ENCODE data around the gene WNT9B. TPM values are rescaled to one million over a fixed set of nuclear protein-coding genes. Genes with fewer than 3 reads are reported as not detected.

WNT9B gene
- total and polyA plus RNA-seq, 2 of the 13 experiments (the other 11 are each of a cell fraction or from before 2014, with no cell fraction given) = not detected

DNA sequence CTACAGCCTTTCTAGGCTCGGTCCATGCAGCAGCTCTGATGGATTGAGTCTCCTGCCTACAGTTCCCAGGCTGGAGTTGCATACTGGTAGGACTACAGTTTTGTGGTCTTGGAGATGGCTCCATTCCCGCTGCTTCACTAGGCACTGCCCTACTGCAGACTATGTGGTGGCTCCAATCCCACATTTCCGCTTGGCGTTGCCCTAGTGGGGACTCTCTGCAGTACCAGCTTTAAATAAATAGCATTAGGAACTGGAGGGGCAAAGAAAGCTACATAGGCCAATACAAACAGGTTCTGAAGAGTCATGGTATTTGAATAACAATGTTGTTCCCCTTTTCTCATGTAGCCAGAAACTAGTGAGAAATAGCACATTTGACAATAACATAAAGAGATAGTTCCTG, 66.1 kb downstream of the WNT9B start:
- H4K20me1 ChIP-seq (ENCODE audit: insufficient read depth, low read length) = no peaks in the 10 kb centered on the region
- no peaks in the 10 kb centered on the region for H3K36me3 ChIP-seq (replicated peaks in 1 of 2; ENCODE audit: control insufficient read depth in 1 of 2, insufficient read depth in 2 of 2, low read length in 2 of 2)
- peaks cover 0 to 10% of the 10 kb centered on the region in 2 experiments; a peak in 3 of 5 replicates for H3K27me3 ChIP-seq (ENCODE audit: control insufficient read depth in 1 of 2, insufficient read depth in 2 of 2, low read length in 2 of 2)
- H3K4me2 ChIP-seq (ENCODE audit: low read depth, low read length) = no peak overlapping the region
- no peaks in the 10 kb centered on the region for H3K79me2 ChIP-seq (ENCODE audit: insufficient read depth, low read length)
- FAIRE-seq (no peak), ATAC-seq (no peak), DNase-seq (ENCODE audit: low spot score) (no peak)
- H3K9me3 ChIP-seq (ENCODE audit: low read length) = no peaks in the 10 kb centered on the region
- ChIA-PET CTCF (ENCODE audit: low intra/inter-chr PET ratio, low total read pairs) (no interaction called here), POLR2A (no interaction called here)
- TF ChIP-seq ZNF329 (CRISPR knock-in tag; IDR thresholded peaks at IDR 0.05; ENCODE audit: low read depth) (no peak), ZSCAN25 (CRISPR knock-in tag; IDR thresholded peaks at IDR 0.05) (no peak), MED8 (CRISPR knock-in tag; IDR thresholded peaks at IDR 0.05; ENCODE audit: insufficient replicate concordance) (no peak), ARID2 (CRISPR knock-in tag; IDR thresholded peaks at IDR 0.05; ENCODE audit: borderline replicate concordance) (no peak), ZNF557 (CRISPR knock-in tag; IDR thresholded peaks at IDR 0.05) (no peak), ZBTB8A (CRISPR knock-in tag; IDR thresholded peaks at IDR 0.05; ENCODE audit: borderline replicate concordance, low read depth) (no peak)
- TF ChIP-seq, protein P1, sequence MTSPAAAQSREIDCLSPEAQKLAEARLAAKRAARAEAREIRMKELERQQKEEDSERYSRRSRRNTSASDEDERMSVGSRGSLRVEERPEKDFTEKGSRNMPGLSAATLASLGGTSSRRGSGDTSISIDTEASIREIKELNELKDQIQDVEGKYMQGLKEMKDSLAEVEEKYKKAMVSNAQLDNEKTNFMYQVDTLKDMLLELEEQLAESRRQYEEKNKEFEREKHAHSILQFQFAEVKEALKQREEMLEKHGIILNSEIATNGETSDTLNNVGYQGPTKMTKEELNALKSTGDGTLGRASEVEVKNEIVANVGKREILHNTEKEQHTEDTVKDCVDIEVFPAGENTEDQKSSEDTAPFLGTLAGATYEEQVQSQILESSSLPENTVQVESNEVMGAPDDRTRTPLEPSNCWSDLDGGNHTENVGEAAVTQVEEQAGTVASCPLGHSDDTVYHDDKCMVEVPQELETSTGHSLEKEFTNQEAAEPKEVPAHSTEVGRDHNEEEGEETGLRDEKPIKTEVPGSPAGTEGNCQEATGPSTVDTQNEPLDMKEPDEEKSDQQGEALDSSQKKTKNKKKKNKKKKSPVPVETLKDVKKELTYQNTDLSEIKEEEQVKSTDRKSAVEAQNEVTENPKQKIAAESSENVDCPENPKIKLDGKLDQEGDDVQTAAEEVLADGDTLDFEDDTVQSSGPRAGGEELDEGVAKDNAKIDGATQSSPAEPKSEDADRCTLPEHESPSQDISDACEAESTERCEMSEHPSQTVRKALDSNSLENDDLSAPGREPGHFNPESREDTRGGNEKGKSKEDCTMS (CRISPR knock-in tag; conservative IDR thresholded peaks at IDR 0.05) = no peak
- no peaks in the 10 kb centered on the region for H3K4me1 ChIP-seq (ENCODE audit: insufficient read depth, low read length)
- H3K4me3 ChIP-seq (replicated peaks in 1 of 3; ENCODE audit: insufficient read depth in 1 of 3, low read depth in 2 of 3, low read length in 3 of 3) = no peak overlapping the region
- WGBS (ENCODE audit: low lambda C conversion rate) = 57% methylated on average over 4 of the region's 4 CpGs
- H3K9ac ChIP-seq (ENCODE audit: insufficient read depth, low read depth, low read length) = no peak overlapping the region
- intact Hi-C loops (cut with micrococcal nuclease; ENCODE audit: unreplicated experiment) = no loop called here
- no peak overlapping the region for H2AFZ ChIP-seq (ENCODE audit: low read length)
- no peak overlapping the region for H3K27ac ChIP-seq (ENCODE audit: extremely low read length, insufficient read depth, low read length)
- in situ Hi-C loops (cut with HindIII; ENCODE audit: extremely low pct_ligation_motif_present, low pct_unique_long_range_greater_than_20kb) = no loop called here
- BruUV-seq (replicated peaks) = no TSS peak
